Loucy (cell line): ENCODE results near the gene MMP27.

Experiments
- H2AFZ ChIP-seq: fragments of 200-600 bp; sonication (generic); 2 replicates; pipeline ENCODE4 v1.6.0; 2016; ENCODE audit warnings: antibody characterized with exemption, mild to moderate bottlenecking, low read length, moderate library complexity
- H3F3A ChIP-seq: fragments of 200-600 bp; 2 replicates; pipeline ENCODE4 v1.6.0; 2016; ENCODE audit warnings: antibody characterized with exemption, low read depth, mild to moderate bottlenecking
- H3K27me3 ChIP-seq: fragments of 200-600 bp; sonication (generic); 2 replicates; pipeline ENCODE4 v1.6.1; 2014; ENCODE audit warnings: low read length, mild to moderate bottlenecking; ENCODE audit not compliant: insufficient read depth, poor library complexity, severe bottlenecking
- H3K36me3 ChIP-seq: fragments of 200-600 bp; sonication (generic); 2 replicates; pipeline ENCODE4 v1.6.1; 2016; ENCODE audit warnings: low read length; ENCODE audit not compliant: insufficient read depth
- H3K4me1 ChIP-seq: fragments of 200-600 bp; sonication (generic); 2 replicates; pipeline ENCODE4 v1.5.1; 2014; ENCODE audit warnings: low read length, mild to moderate bottlenecking; ENCODE audit not compliant: insufficient read depth, poor library complexity, severe bottlenecking
- H3K4me2 ChIP-seq: fragments of 200-600 bp; sonication (generic); 2 replicates; pipeline ENCODE4 v1.6.0; 2014; ENCODE audit warnings: antibody characterized with exemption, low read length, low read depth, mild to moderate bottlenecking; ENCODE audit not compliant: poor library complexity, severe bottlenecking
- H3K4me3 ChIP-seq: fragments of 200-600 bp; sonication (generic); 2 replicates; pipeline ENCODE4 v1.5.1; 2014; ENCODE audit warnings: low read length, mild to moderate bottlenecking, mixed read lengths; ENCODE audit not compliant: poor library complexity, severe bottlenecking
- H3K79me2 ChIP-seq: fragments of 200-600 bp; sonication (generic); 2 replicates; pipeline ENCODE4 v1.6.1; 2014; ENCODE audit warnings: low read length; ENCODE audit not compliant: insufficient read depth
- H3K9ac ChIP-seq: fragments of 200-600 bp; sonication (generic); 2 replicates; pipeline ENCODE4 v1.6.0; 2014; ENCODE audit warnings: mild to moderate bottlenecking, low read depth, low read length, moderate library complexity; ENCODE audit not compliant: poor library complexity, severe bottlenecking
- H3K9me2 ChIP-seq: fragments of 200-600 bp; sonication (generic); replicated peaks from 2 replicates; pipeline ENCODE4 v1.6.1; 2016; ENCODE audit warnings: low read depth, low read length, mixed read lengths
- H3K9me3 ChIP-seq: fragments of 200-600 bp; sonication (generic); 2 replicates; pipeline ENCODE4 v1.6.1; 2014; ENCODE audit warnings: mild to moderate bottlenecking, antibody characterized with exemption, low read length, low read depth; ENCODE audit not compliant: insufficient read depth
- H4K20me1 ChIP-seq: fragments of 200-600 bp; sonication (generic); 2 replicates; pipeline ENCODE4 v1.6.0; 2014; ENCODE audit warnings: antibody characterized with exemption, low read length, mild to moderate bottlenecking; ENCODE audit not compliant: insufficient read depth, poor library complexity, severe bottlenecking
- EZH2phosphoT487 ChIP-seq: fragments of 200-600 bp; IDR thresholded peaks from 2 replicates; pipeline ENCODE4 v1.6.1; 2018; ENCODE audit warnings: antibody characterized with exemption, mild to moderate bottlenecking, moderate library complexity, borderline replicate concordance
- TF ChIP-seq, protein P1 (sequence below): fragments of 200-600 bp; sonication (generic); conservative IDR thresholded peaks from 2 replicates; pipeline ENCODE4 v1.5.1; 2014; ENCODE audit warnings: mild to moderate bottlenecking, antibody characterized with exemption, low read length

The MMP27 gene

DNA sequence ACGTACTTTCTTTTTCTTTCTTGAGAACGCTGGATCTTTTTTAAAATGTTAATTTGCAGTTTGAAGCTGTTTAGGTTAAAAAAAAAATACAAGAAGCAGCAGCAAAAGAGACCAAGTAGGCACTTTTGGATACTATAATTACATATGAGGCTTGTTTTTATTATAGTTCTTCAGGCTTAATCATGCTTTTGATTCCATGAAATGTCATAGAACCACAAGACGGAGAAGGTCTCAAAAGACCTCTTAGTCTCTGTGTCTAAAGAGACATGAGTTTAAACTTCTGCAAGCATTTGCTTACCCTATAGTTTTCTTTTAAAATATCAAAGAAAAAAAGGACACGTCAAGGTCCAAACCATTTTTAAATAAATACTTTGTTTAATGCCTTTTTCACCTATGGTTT is 61.6 kb downstream of the MMP27 start:
- H3K4me1 ChIP-seq = no peaks in the 10 kb centered on the region
- no peaks in the 10 kb centered on the region for H3K9me2 ChIP-seq
- no peaks in the 10 kb centered on the region for H4K20me1 ChIP-seq
- H3K27me3 ChIP-seq = no peaks in the 10 kb centered on the region
- H3K36me3 ChIP-seq = no peaks in the 10 kb centered on the region
- H3K4me2 ChIP-seq = no peak overlapping the region
- no peak overlapping the region for H3K9ac ChIP-seq
- TF ChIP-seq, protein P1, sequence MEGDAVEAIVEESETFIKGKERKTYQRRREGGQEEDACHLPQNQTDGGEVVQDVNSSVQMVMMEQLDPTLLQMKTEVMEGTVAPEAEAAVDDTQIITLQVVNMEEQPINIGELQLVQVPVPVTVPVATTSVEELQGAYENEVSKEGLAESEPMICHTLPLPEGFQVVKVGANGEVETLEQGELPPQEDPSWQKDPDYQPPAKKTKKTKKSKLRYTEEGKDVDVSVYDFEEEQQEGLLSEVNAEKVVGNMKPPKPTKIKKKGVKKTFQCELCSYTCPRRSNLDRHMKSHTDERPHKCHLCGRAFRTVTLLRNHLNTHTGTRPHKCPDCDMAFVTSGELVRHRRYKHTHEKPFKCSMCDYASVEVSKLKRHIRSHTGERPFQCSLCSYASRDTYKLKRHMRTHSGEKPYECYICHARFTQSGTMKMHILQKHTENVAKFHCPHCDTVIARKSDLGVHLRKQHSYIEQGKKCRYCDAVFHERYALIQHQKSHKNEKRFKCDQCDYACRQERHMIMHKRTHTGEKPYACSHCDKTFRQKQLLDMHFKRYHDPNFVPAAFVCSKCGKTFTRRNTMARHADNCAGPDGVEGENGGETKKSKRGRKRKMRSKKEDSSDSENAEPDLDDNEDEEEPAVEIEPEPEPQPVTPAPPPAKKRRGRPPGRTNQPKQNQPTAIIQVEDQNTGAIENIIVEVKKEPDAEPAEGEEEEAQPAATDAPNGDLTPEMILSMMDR = no peak
- TF ChIP-seq EZH2phosphoT487 = no peak
- H3F3A ChIP-seq = no peaks in the 10 kb centered on the region
- H3K79me2 ChIP-seq = no peaks in the 10 kb centered on the region
- no peak overlapping the region for H2AFZ ChIP-seq
- no peaks in the 10 kb centered on the region for H3K9me3 ChIP-seq
- no peak overlapping the region for H3K4me3 ChIP-seq
